HG03439 (cell line): ENCODE results near the gene BEST2.
A peak's percentile ranks its signal among the peaks of the same experiment; 100 is the strongest.

Experiments
- ATAC-seq: cut with Tn5 transposase; IDR thresholded peaks from one replicate; pipeline ENCODE4 v1.9.1; 2021; ENCODE audit warnings: mild to moderate bottlenecking, moderate library complexity; ENCODE audit not compliant: unreplicated experiment

The BEST2 gene

DNA sequence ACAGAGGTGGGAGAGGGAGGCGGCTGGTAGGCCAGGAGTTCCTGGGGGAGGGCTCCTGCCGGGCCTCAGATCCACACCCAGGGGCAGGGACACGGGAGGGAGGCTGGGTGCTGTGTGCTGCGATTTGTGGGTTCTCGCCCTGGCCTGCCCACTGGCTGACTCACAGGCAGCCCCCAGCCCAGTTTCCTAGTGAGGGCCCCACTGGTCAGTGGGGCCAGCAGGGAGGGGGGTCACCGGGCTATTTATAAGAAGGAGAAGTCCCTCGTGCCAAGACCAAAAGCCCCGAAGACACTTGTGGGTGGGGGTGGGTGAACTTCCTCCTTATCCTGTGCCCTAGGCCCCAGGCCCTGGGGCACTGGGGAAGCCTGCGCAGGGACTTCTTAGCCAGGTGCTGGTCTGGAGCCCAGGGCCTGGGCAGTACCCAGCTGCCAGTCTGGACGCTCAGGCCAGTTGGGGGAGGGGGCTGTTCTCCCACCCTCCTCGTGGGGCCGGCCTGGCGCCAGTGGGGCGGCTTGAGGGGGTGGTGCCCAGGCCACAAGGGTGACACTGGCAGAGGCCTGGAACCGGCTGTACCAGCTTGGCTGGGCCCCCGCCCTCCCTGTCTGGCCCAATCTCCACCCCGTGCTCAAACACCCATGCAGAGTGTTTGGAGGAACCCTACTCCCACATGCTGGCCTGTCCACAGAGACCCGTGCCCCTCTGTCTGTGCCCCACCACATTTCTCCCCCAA lies 34.7 kb downstream of the BEST2 start:
- ATAC-seq, result no peak

DNA sequence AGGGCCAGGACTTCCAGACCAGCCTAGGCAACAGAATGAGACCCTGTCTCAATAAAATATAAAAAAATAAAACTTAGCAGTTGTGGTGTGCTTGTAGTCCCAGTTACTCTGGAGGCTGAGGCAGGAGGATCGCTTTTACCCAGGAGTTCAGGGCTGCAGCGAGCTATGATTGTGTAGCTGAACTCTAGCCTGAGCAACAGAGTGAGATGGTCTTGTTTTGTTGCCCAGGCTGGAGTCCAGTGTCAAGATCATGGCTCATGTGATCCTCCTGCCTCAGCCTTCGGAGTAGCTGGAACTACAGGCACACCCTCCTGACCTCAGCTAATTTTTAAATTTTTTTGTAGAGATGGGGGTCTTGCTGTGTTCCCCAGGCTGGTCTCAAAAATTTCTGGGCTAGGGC lies 35.4 kb downstream of the BEST2 start:
- ATAC-seq, result no peak

DNA sequence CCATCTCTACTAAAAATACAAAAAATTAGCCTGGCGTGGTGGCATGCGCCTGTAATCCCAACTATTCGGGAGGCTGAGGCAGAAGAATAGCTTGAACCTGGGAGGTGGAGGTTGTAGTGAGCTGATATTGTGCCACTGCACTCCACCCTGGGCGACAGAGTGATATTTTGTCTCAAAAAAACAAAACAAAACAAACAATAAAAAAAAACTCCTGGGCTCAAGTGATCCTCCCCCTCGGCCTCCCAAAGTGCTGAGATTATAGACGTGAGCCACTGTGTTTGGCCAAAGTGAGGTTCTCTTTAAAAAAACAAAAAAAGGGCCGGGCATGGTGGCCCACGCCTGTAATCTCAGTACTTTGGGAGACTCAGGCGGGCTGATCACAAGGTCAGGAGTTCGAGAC lies 35.9 kb downstream of the BEST2 start:
- ATAC-seq, result no peak

- no peak for ATAC-seq
These were observed 36.6 kb downstream of the BEST2 start for GRCh38 chr19:12788042-12788681.

GRCh38 chr19:12788682-12789097 lies 37.1 kb downstream of the BEST2 start:
- ATAC-seq, result no peak

DNA sequence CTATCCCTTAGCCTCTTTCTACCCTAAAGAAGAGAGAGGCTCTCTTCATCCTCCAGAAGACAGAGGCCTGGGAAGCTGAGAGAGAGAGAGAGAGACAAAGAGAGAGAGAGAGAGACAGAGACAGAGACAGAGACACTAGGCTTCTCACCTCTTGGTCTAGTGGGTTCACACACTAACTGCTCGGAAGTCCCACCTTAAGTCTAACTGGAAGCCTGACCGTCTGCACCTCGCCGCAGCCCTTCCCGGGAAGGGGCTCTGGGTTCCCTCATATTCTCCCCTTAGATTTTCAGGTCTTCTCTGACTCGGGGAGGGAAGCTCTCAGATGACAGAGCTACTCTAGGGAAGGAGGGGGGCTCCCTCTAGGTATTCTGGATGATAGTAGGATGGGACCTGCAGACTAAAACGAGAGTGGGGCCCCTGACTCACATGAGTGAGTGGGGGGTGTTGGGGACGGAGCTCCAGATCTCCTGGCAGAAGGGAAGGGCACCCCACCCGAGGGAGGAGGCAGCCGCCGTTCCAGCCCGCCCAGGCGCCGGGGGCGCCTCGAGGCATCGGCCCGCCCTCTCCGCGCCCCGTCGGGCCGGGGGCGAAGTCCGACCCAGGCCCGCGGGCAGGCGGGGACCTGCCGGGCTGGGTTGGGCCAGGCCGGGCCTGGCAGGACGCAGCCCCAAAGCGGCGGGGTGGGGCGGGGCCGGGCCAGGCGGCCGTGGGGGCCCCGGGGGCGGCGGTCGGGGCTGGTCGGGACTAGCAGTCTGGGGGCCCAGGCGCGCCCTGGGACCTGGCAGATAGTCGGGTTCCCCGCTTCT lies 37.7 kb downstream of the BEST2 start:
- no peak for ATAC-seq

DNA sequence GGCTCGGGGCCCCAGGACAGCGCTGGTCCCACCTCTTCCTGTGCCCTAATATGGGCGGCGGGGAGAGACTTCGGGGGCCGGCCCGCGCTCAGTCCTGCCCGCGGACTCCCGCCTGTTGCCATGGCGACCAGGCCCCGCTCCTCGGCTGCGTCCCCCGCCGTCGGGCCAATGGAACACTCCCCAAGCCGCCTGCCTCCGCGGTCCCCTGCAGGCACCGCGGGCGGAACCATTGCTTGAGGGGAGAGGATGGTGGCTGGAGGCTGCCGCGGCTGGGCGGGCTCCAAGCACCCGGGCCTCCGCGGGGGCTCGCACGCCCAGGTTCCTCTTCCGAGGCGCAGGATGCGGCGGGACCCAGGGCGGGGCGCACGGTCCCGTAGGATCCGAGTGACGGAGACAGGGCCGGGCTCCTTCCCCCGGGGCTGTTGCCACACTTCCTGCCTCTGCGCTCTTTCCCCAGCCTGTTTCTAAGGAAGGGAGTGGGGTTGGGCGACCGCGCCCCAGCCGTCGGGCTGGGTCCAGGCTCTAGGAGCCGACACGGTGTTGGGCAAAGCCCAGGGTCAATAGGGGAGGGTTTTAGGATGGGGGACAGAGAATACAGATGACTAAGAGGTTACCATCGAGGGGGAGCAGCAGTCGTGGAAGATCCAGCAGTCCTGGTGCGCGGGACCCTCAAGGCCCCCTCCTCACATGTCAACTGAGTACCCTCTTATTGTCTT lies 38.5 kb downstream of the BEST2 start:
- ATAC-seq, result peak; percentile 37

DNA sequence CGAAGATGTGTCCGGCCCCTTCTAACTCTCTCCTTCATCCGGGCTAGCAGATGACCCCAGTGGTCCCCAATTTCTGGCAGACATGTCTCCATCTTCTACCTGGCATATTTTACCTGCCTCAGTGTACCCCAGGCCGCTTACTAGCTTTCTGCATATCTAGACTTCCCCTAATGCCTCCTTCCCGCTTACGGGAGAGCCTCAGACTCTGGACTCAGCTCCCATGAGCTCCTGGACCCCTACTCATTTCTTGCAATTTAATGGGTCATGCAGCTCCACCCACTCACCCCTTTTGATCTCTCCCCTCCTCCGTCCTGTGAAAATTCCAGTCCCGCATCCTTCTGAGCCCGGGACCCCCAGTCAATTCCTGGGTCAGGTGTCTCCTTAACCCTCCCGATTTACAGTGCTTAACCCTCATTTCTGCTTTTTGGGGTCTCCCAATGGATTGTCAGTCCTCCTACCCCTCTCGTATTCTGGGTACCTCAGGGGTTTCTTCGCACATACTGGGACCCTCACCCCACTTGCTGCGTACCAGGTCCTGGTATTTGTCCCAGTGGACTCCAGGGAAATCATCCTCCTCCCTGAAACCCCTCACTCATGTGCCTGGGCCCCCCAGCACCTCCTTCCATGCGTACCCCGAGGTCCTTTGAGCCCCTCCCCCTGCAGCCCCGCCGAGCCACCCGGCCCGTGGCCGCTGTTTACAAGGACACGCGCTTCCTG lies 39.2 kb downstream of the BEST2 start:
- ATAC-seq, result no peak

- ATAC-seq, result peak; percentile 32
These were observed 39.9 kb downstream of the BEST2 start, which contains the start of gene JUNB for GRCh38 chr19:12791345-12792050. JUNB (plus strand) TSS chr19:12791486; CDS start chr19:12791772, 286 bp downstream.

DNA sequence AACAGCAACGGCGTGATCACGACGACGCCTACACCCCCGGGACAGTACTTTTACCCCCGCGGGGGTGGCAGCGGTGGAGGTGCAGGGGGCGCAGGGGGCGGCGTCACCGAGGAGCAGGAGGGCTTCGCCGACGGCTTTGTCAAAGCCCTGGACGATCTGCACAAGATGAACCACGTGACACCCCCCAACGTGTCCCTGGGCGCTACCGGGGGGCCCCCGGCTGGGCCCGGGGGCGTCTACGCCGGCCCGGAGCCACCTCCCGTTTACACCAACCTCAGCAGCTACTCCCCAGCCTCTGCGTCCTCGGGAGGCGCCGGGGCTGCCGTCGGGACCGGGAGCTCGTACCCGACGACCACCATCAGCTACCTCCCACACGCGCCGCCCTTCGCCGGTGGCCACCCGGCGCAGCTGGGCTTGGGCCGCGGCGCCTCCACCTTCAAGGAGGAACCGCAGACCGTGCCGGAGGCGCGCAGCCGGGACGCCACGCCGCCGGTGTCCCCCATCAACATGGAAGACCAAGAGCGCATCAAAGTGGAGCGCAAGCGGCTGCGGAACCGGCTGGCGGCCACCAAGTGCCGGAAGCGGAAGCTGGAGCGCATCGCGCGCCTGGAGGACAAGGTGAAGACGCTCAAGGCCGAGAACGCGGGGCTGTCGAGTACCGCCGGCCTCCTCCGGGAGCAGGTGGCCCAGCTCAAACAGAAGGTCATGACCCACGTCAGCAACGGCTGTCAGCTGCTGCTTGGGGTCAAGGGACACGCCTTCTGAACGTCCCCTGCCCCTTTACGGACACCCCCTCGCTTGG lies 40.7 kb downstream of the BEST2 start:
- ATAC-seq, result no peak

- ATAC-seq, result no peak
These were observed 41.3 kb downstream of the BEST2 start for GRCh38 chr19:12792853-12793289.

DNA sequence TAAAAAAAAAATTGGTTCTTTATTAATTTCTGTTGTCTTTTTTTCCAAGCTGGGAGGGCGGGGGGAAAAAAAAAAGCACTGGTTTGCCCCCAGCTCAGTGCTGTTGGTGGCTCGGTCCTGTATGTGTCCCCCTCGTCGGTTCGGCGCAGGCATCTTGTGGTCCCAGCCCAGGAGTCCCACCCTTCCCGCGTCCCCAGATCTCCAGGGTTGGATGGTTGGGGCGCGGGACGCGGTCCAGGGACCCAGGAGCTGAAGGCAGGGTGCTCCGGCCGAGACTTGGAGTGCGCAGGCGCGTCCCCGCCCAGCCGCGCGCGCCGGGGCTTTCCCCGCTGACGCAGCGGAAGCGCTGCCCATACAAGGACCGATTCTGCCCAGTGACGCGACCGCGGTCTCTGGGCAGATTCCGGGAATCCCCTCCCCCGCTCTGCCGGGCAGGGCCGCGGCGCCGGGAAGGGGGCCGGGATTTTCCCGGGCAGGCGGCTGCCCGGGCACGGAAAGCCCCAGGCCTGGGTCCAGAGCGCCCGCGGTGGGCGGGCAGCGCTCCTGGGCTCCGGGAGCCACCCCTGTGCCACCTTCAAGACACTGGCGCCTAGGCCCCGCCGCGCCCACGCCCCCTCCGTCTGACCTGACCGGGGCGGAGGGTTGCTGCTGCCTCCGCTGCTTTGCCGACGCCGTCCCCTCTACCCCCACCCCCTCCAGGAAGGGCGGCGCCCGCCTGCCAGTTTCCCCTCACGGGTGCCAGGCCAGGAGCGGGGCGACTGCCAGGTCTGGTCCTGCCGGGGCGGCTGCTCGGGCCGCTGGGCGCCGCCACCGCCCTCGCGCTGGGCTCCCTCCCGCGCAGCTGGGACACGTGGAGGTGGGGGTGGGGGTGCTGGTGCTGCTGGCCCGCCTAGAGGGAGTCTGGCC lies 42.0 kb downstream of the BEST2 start:
- ATAC-seq, result peak; percentile 25

- no peak for ATAC-seq
These were observed 42.8 kb downstream of the BEST2 start for GRCh38 chr19:12794196-12794941.

GRCh38 chr19:12794971-12795381 lies 43.4 kb downstream of the BEST2 start:
- ATAC-seq, result no peak

GRCh38 chr19:12796146-12797071 lies 44.8 kb downstream of the BEST2 start:
- no peak for ATAC-seq

DNA sequence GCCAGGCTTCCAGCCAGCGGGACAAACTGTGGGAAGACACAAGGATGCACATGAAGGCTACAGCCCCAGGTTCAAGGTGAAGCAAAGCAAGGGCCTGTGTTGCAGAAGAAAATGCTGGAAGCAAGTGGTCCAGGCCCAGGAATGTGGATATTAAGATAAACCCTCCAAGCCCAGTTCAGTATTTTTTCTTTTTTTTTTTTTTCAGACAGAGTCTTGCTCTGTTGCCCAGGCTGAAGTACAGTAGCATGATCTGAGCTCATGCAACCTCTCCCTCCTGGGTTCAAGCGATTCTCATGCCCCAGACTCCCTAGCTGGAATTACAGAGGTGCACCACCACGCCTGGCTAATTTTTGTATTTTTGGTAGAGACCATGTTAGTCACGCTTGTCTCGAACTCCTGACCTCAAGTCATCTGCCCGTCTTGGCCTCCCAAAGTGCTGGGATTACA lies 45.6 kb downstream of the BEST2 start:
- no peak for ATAC-seq
